Fibroblast of the aortic adventitia (primary cell): ENCODE measurements around the gene ZNF629. TPM values are rescaled to one million over a fixed set of nuclear protein-coding genes. Genes with fewer than 3 reads are reported as not detected.
A peak's percentile ranks its signal among the peaks of the same experiment; 100 is the strongest.

ENCODE experiments used
- DNase-seq: peaks from one replicate; pipeline ENCODE4 v3.0.0-alpha.2; 2010; ENCODE audit warnings: low read depth
- H3K4me3 ChIP-seq: 2 replicates; pipeline ENCODE4 v1.5.1; 2011; ENCODE audit warnings: low read depth, mild to moderate bottlenecking, control low read depth, low read length, moderate library complexity
- total RNA-seq: library from RNA; depleted of rRNA; stranded (reverse); fragments of >200 nt; gene quantifications from 2 replicates; pipeline ENCODE4 v1.2.3, GENCODE V29; 2012; ENCODE audit warnings: low replicate concordance
- TF ChIP-seq, protein P1 (sequence below): IDR thresholded peaks from 2 replicates; pipeline ENCODE4 v1.5.1; 2011; ENCODE audit warnings: mild to moderate bottlenecking, low read length, control low read depth, inconsistent platforms; ENCODE audit not compliant: insufficient read depth

ZNF629 gene
- total RNA-seq, 1 donor, result 15.0 TPM

DNA sequence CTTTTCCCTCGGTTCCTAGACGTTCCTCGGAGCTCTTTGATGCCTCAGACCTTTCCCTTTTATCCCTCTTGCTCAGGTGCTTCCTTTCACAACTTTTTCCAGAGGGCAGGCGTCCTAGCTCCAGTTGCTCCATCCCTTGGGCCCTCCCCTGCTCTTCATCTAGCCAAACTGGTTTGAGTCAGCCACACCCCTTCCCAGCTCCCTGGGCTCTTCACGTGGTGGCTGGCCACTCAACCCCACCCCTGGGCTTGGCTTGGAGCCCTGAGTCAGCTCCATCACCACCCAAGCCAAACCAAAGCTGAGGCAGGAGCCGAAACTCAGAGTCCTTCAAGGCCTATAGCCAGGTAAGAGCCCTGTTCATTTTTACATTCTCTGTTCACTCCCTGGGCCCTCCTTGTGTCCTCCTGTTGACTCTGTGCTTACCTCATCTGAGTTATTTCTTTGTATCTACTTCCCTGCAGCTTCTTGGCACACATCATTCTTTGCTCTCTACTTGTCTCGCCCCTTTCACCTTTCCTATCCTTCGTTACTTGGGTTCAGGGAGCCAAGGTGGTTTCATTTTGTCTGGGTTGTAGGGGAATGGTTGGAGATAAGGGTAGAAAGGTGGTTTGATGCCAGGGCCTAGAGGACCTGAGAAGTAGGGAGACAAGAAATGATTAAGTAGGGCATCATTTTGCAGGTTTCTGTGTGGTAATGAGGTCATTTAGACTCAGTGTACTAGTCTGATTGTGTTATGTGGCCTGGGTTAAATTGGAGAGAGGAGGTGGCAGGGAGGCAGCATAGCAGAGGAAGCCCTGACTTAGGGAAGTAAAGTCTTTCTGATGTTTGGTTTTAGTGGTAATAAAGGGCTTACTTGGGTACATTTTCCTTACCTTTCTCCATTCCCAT, 46.4 kb downstream of the ZNF629 start:
- peak; percentile 93 for DNase-seq
- H3K4me3 ChIP-seq, result peak overlapping the region; percentile 3
- TF ChIP-seq, protein P1, sequence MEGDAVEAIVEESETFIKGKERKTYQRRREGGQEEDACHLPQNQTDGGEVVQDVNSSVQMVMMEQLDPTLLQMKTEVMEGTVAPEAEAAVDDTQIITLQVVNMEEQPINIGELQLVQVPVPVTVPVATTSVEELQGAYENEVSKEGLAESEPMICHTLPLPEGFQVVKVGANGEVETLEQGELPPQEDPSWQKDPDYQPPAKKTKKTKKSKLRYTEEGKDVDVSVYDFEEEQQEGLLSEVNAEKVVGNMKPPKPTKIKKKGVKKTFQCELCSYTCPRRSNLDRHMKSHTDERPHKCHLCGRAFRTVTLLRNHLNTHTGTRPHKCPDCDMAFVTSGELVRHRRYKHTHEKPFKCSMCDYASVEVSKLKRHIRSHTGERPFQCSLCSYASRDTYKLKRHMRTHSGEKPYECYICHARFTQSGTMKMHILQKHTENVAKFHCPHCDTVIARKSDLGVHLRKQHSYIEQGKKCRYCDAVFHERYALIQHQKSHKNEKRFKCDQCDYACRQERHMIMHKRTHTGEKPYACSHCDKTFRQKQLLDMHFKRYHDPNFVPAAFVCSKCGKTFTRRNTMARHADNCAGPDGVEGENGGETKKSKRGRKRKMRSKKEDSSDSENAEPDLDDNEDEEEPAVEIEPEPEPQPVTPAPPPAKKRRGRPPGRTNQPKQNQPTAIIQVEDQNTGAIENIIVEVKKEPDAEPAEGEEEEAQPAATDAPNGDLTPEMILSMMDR, result no peak

- TF ChIP-seq, protein P1, result no peak
- no peak for DNase-seq
Measured at GRCh38 chr16:30738984-30739951, 47.7 kb downstream of the ZNF629 start.

DNA sequence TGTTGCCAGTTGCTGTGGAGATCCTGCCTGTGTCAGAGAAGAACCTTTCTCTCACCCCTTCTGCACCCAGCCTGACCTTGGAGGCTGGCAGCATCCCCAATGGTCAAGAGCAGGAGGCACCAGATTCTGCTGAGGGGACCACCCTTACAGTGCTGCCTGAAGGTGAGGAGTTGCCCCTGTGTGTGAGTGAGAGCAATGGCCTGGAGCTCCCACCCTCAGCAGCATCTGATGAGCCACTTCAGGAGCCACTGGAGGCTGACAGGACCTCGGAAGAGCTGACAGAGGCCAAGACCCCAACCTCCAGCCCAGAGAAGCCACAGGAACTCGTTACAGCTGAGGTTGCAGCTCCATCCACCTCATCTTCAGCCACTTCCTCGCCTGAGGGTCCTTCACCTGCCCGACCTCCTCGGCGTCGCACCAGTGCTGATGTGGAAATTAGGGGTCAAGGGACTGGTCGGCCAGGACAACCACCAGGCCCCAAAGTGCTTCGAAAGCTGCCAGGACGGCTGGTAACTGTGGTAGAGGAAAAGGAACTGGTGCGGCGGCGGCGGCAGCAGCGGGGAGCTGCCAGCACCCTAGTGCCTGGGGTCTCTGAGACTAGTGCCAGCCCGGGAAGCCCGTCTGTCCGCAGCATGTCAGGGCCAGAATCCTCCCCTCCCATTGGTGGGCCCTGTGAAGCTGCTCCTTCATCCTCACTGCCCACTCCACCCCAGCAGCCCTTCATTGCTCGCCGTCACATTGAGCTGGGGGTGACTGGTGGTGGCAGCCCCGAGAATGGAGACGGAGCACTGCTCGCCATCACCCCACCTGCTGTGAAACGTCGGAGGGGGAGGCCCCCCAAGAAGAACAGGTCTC, 49.0 kb downstream of the ZNF629 start:
- DNase-seq, result no peak
- TF ChIP-seq, protein P1, result no peak

More at GRCh38 chr16:30738984-30739951, 47.7 kb downstream of the ZNF629 start:
- no peak overlapping the region for H3K4me3 ChIP-seq

DNA sequence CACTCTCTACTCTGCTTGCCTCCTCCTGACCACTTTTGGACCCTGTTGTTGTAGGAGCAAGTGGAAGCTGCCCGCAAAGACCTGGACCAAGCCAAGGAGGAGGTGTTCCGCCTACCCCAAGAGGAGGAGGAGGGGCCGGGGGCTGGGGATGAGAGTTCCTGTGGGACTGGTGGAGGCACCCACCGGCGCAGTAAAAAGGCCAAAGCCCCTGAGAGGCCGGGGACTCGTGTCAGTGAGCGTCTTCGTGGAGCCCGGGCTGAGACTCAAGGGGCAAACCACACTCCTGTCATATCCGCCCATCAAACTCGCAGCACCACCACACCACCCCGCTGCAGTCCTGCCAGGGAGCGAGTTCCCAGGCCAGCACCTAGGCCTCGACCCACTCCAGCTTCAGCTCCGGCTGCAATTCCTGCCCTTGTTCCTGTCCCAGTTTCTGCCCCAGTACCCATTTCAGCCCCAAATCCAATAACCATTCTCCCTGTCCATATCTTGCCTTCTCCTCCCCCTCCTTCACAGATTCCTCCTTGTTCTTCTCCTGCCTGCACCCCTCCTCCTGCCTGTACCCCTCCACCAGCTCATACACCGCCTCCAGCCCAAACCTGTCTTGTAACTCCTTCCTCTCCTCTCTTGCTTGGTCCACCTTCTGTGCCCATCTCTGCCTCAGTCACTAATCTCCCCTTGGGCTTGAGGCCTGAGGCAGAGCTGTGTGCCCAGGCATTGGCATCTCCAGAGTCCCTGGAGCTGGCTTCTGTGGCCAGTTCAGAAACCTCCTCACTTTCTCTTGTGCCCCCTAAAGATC, 49.8 kb downstream of the ZNF629 start:
- no peak for DNase-seq
- no peak overlapping the region for H3K4me3 ChIP-seq
- TF ChIP-seq, protein P1, result no peak

More for the DNA sequence above, 49.0 kb downstream of the ZNF629 start:
- H3K4me3 ChIP-seq, result no peak overlapping the region

DNA sequence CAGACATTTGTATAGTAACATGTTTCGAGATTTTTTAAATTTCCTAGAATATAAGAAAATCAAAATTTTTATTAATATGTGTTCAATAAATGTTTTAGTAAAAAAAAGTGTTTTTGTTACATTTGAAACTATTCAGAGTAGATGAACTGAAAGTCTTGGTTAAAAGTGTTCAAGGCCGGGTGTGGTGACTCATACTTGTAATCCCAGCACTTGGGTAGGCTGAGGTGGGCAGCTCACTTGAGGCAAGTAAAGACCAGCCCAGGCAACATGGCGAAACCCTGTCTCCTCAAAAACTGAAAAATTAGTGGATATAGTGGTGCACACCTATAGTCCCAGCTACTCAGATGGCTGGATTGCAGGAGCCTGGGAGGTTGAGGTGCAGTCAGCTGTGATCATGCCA, 55.6 kb downstream of the ZNF629 start:
- TF ChIP-seq, protein P1, result no peak
- H3K4me3 ChIP-seq, result no peak overlapping the region
- DNase-seq, result no peak
